Endometrial microvascular endothelial cells (primary cell): ENCODE measurements around the gene MLH3. TPM values are rescaled to one million over a fixed set of nuclear protein-coding genes. Genes with fewer than 3 reads are reported as not detected.
"Not testable (repeated sequence)": the region's sequence is repeated elsewhere in the genome, so short reads cannot be mapped to it uniquely, and the experiment has no call there.

ENCODE experiments used
- in situ Hi-C: cut with HindIII; loops from 2 replicates; pipeline ENCODE4 v1.10.0; 2017; ENCODE audit warnings: low sequenced_read_pairs, low pct_unique_long_range_greater_than_20kb; ENCODE audit errors: inconsistent ontology term
- total RNA-seq: library from RNA; depleted of rRNA; stranded (reverse); fragments of >200 nt; gene quantifications from one replicate; pipeline ENCODE4 v1.2.3, GENCODE V29; 2015; ENCODE audit errors: inconsistent ontology term

MLH3 gene
- total RNA-seq, 1 donor from 2014 or later = 13.9 TPM

GRCh38 chr14:75068294-75069120 is 17.2 kb upstream of the MLH3 start:
- in situ Hi-C loops = no loop called here

GRCh38 chr14:75067765-75068164 is 16.5 kb upstream of the MLH3 start:
- in situ Hi-C loops = not testable (repeated sequence)

DNA sequence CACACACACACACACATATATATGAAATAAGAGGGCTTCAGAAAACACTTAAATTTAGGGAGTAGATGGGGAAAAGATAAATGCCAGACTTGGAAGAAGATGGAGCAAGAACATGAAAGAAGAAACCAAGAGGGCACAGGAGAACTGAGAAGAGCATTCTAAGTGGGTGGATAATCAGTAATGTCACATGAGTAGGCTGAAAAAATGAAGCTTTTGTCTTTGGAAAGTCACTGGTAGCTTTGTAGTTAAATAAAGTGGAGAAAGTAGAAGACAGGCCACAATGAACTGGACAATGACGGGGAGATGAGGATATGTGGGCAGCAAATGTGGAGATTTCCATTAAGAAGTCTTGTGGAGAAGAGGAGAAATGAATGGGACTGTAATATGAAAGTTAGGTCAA is 15.9 kb upstream of the MLH3 start:
- in situ Hi-C loops = no loop called here

DNA sequence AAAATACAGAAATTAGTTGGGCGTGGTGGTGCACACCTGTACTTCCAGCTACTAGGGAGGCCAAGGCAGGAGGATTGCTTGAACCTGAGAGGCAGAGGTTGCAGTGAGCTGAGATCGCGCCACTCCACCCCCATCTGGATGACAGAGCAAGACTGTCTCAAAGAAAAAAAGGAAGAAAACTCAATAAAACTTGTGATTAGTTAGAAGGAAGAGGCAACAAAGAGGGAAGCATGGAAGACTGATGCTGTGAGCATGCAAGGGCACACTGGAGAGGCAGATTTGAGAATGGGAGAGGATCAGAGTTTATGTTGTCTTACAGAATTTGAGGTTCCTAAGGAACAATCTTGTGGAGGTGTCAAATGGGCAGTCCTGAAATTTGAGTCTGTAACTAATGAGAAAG is 15.4 kb upstream of the MLH3 start:
- in situ Hi-C loops = no loop called here

- in situ Hi-C loops = no loop called here
These were observed 12.9 kb upstream of the MLH3 start for GRCh38 chr14:75064205-75064567.

- in situ Hi-C loops = no loop called here
These were observed 12.4 kb upstream of the MLH3 start, which contains the start of gene ACYP1 for GRCh38 chr14:75063491-75064204. Gene ACYP1, minus strand, starts transcription at chr14:75064024. Its CDS starts 471 bp downstream, at chr14:75063553.

DNA sequence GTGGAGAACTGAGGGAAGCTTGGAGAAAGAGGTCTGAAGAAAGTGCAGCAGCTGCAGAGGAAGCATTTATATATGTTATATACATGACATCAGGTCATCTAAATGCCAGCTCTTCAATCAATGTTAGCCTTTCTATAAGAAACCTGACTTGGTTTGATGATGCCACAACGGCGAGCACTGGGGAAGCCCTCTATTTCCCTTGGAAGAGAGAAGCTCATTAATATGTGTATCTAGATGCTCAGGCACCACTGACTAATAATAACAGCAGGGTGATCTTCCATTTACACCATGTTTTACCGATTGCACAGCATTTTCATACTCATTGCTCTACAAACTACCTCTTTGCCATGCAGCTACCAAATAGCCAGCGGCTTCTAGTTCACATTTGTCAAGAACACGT is 11.7 kb upstream of the MLH3 start:
- in situ Hi-C loops = no loop called here

DNA sequence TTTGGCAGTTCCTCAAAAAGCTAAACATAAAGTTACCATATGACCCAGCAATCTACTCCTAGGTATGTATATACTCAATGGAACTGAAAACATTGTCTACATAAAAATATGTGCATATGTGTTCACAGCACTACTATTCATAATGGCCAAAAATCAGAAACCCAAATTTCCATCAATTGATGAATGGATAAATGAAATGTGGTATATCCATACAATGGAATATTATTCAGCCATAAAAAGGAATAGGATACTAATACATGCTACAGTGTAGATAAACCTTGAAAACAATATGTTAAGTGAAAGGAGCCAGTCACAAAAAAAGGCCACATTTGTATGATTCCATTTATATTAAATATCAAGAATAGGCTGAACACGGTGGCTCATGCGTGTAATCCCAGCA is 9.2 kb upstream of the MLH3 start:
- in situ Hi-C loops = no loop called here

DNA sequence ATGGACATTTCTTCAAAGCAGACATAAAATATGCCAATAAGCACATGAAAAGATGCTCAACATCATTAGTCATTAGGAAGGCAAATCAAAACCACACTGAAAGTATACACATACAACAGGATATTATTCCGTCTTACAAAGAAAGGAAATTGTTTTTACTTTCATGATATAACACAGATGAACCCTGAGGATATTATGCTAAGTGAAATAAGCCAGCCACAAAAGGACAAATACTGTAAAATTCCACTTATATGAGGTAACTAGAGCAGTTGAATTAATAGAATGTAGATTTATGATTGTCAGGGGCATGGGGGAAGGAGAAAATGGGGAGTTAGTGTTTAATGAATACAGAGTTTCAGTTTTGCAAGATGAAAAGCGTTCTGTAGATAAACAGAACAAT is 8.4 kb upstream of the MLH3 start:
- in situ Hi-C loops = no loop called here

GRCh38 chr14:75054421-75054820 is 3.2 kb upstream of the MLH3 start:
- in situ Hi-C loops = no loop called here

DNA sequence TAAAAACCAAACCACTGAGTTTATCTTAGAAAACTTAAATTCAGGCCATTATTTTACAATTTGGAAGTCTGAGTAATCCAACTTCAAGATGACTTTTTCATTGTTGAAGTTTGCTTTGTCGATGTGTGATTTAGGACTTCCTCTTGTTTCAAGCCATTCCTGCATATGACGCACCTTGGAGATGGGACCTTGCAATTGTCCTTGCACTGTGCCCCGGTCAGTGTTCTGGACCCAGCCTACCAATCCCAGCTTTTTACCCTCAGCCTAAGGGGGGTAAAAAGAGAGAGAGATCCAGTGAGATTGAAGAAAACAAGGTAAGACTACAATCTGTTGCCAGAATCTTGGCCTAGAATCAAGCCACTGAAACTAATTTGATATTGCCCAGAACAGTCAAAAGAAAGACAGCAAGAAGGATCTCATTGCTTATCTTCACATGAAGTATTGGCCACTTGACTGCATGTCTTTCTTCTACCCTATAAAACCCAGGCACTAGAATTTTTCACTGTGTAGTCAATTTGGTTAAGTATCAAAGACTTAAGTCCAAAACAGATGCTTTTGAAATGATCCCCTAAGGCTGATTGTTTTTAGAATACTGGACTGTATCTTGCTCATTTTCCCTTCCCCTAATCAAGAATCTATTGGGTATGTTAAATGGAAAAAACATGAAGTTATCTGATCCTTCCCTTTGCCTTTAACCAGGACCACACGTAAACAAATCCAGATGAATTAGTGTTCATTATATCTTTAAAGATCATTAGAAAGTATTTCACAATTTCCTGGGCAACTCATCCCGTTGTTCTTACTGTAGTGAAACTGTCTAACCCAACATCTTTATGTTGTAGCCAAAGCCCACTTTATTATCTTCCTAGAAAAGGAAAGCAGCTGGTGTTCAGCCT is 2.4 kb upstream of the MLH3 start:
- in situ Hi-C loops = no loop called here

GRCh38 chr14:75051556-75051899 is 261 bp upstream of the MLH3 start:
- in situ Hi-C loops = no loop called here

DNA sequence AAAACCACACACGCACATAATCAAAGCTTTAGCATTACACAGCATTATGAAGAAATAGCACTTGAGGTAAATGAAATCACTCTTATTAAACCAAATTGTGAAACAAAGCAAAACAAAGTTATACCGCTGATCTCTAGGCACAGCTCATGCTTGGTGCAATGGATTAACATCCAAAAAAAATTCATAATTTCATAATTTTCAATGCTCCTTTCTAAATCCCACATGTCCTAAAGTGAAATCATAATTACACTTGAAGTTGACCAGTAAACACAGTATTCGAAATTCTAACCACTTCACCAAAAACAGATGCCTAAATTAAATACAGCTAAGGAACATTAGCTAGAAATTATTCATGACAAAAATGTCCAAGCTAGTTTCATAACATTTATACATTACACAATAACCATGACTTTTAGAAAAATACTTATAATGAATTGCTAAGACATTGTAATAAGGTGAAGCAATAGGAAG is 1.5 kb downstream of the MLH3 start:
- in situ Hi-C loops = no loop called here

- in situ Hi-C loops = no loop called here
These were observed 2.1 kb downstream of the MLH3 start for GRCh38 chr14:75049136-75049535.

- in situ Hi-C loops = no loop called here
These were observed 3.2 kb downstream of the MLH3 start for GRCh38 chr14:75048101-75048500.

DNA sequence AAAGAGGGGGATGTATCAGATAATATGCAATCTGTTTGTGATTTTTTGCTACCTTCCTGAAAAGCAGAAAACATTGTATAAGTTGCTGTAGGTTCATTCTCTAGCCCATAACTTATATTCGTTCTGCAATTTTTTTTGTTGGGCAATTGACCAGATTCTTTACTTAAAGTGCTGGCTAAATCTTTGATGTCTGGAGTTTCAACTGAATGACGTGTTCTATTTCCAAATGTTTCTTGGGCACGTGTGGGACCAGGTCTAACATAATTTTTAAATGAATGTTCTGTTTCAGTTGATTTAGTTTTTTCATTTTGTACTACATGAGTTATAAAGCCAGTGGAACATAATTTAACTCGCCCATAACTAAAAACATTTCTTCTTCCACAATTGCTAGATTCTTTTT is 3.8 kb downstream of the MLH3 start:
- in situ Hi-C loops = no loop called here

- in situ Hi-C loops = no loop called here
These were observed 4.4 kb downstream of the MLH3 start for GRCh38 chr14:75046899-75047298.

- in situ Hi-C loops = no loop called here
These were observed 5.0 kb downstream of the MLH3 start for GRCh38 chr14:75046275-75046674.

DNA sequence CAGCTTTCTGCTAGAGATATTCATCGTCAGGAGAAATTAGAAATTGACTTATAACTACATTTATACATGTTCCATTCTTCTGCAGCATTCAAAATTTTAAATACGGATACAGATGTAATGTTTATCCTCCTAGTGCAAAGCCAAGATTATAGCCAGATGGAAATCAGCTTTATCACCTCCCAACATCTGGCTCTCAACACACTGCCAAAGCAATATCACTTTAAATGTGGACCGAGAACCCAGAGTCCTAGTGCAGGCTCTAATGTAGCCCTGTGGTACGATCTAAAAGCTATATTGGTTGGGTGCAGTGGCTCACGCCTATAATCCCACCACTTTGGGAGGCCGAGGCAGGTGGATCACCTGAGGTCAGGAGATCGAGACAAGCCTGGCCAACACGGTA is 6.5 kb downstream of the MLH3 start:
- in situ Hi-C loops = no loop called here
